Measurements from ENCODE around the gene C1GALT1C1L. TPM values are rescaled to one million over a fixed set of nuclear protein-coding genes. Genes with fewer than 3 reads are reported as not detected.

C1GALT1C1L gene
- total and polyA plus RNA-seq, 2 of the 13 experiments (the other 11 are each of a cell fraction or from before 2014, with no cell fraction given): 1.3 to 2.4 TPM

DNA sequence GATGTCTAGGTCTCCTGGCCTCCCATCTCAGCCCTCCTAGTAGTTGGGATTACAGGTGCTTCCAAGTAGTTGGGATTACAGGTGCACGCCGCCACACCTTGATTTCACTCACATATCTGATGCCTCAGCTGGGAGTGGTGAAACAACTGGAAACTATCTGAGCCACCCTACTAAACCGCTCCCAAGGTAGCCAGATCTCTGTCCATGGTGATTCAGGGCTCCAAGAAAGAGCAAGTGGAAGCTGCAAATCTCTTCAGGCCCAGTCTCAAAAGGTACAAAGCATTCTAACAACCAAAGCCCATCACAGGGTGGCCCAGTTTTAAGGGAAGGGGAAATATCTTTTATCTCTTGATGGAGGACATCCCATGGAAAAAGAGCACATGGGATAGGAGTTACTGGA, 19.0 kb downstream of the C1GALT1C1L start:
- Histone ChIP-seq H4K20me1 (ENCODE audit: insufficient read depth, low read length) (no peaks in the 10 kb centered on the region), H3K4me2 (ENCODE audit: low read depth, low read length) (no peak overlapping the region), H3K36me3 (replicated peaks in 1 of 2; ENCODE audit: control insufficient read depth in 1 of 2, insufficient read depth in 2 of 2, low read length in 2 of 2) (no peaks in the 10 kb centered on the region), H3K79me2 (ENCODE audit: insufficient read depth, low read length) (no peaks in the 10 kb centered on the region), H3K27ac (ENCODE audit: extremely low read length, insufficient read depth, low read length) (no peak overlapping the region), H3K9me3 (ENCODE audit: low read length) (no peaks in the 10 kb centered on the region), H3K4me1 (ENCODE audit: insufficient read depth, low read length) (no peaks in the 10 kb centered on the region), H3K9ac (ENCODE audit: insufficient read depth, low read depth, low read length) (no peak overlapping the region), H3K4me3 (replicated peaks in 1 of 3; ENCODE audit: insufficient read depth in 1 of 3, low read depth in 2 of 3, low read length in 3 of 3) (no peak overlapping the region), H2AFZ (ENCODE audit: low read length) (no peak overlapping the region), H3K27me3 (ENCODE audit: control insufficient read depth in 1 of 2, insufficient read depth in 2 of 2, low read length in 2 of 2) (no peaks in the 10 kb centered on the region)
- BruUV-seq (replicated peaks): no TSS peak
- TF ChIP-seq, protein P1, sequence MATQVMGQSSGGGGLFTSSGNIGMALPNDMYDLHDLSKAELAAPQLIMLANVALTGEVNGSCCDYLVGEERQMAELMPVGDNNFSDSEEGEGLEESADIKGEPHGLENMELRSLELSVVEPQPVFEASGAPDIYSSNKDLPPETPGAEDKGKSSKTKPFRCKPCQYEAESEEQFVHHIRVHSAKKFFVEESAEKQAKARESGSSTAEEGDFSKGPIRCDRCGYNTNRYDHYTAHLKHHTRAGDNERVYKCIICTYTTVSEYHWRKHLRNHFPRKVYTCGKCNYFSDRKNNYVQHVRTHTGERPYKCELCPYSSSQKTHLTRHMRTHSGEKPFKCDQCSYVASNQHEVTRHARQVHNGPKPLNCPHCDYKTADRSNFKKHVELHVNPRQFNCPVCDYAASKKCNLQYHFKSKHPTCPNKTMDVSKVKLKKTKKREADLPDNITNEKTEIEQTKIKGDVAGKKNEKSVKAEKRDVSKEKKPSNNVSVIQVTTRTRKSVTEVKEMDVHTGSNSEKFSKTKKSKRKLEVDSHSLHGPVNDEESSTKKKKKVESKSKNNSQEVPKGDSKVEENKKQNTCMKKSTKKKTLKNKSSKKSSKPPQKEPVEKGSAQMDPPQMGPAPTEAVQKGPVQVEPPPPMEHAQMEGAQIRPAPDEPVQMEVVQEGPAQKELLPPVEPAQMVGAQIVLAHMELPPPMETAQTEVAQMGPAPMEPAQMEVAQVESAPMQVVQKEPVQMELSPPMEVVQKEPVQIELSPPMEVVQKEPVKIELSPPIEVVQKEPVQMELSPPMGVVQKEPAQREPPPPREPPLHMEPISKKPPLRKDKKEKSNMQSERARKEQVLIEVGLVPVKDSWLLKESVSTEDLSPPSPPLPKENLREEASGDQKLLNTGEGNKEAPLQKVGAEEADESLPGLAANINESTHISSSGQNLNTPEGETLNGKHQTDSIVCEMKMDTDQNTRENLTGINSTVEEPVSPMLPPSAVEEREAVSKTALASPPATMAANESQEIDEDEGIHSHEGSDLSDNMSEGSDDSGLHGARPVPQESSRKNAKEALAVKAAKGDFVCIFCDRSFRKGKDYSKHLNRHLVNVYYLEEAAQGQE (IDR thresholded peaks at IDR 0.05; ENCODE audit: borderline replicate concordance in 1 of 2, low read depth in 1 of 2, low read length in 2 of 2): peak in 1 of 2 experiments; percentile 46; a peak in 1 of 4 replicates
- TF ChIP-seq RAD21 (CRISPR knock-in tag; IDR thresholded peaks at IDR 0.05): no peak
- intact Hi-C loops (cut with micrococcal nuclease; ENCODE audit: unreplicated experiment): no loop called here
- ATAC-seq (no peak), DNase-seq (ENCODE audit: low spot score) (no peak), FAIRE-seq (no peak)
- in situ Hi-C loops (cut with HindIII; ENCODE audit: extremely low pct_ligation_motif_present, low pct_unique_long_range_greater_than_20kb): no loop called here
- whole genome bisulfite sequencing (ENCODE audit: low lambda C conversion rate): 78% methylated on average over 3 of the region's 3 CpGs
- CTCF ChIA-PET (ENCODE audit: low intra/inter-chr PET ratio, low total read pairs): no interaction called here
- POLR2A ChIA-PET: no interaction called here

DNA sequence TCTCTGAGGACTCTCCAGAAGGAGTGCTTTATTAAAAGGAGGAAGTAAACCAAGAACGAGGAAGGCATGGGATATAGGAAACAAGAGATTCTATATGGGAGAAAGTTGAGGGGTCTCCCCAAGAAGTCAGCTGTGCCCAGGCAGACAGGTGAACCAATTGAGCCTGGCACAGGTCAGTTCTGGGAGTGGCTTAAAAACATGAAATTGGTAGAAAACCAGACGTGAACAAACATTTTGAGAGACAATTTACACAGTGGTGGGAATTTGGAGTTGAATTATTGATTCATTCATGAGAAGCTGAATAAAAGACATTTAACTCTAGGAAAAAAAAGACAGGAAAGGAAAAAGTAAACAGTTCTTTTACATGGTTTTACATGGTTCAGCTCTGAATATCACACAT, 22.7 kb downstream of the C1GALT1C1L start:
- Histone ChIP-seq H3K36me3 (replicated peaks in 1 of 2; ENCODE audit: control insufficient read depth in 1 of 2, insufficient read depth in 2 of 2, low read length in 2 of 2) (no peaks in the 10 kb centered on the region), H3K27me3 (ENCODE audit: control insufficient read depth in 1 of 2, insufficient read depth in 2 of 2, low read length in 2 of 2) (no peaks in the 10 kb centered on the region), H3K9me3 (ENCODE audit: low read length) (no peaks in the 10 kb centered on the region), H3K4me1 (ENCODE audit: insufficient read depth, low read length) (no peaks in the 10 kb centered on the region), H3K4me3 (replicated peaks in 1 of 3; ENCODE audit: insufficient read depth in 1 of 3, low read depth in 2 of 3, low read length in 3 of 3) (no peak overlapping the region), H2AFZ (ENCODE audit: low read length) (no peak overlapping the region), H4K20me1 (ENCODE audit: insufficient read depth, low read length) (no peaks in the 10 kb centered on the region), H3K79me2 (ENCODE audit: insufficient read depth, low read length) (no peaks in the 10 kb centered on the region), H3K9ac (ENCODE audit: insufficient read depth, low read depth, low read length) (no peak overlapping the region), H3K27ac (ENCODE audit: extremely low read length, insufficient read depth, low read length) (no peak overlapping the region), H3K4me2 (ENCODE audit: low read depth, low read length) (no peak overlapping the region)
- 44% methylated on average over 2 of the region's 2 CpGs for WGBS (ENCODE audit: low lambda C conversion rate)
- in situ Hi-C loops (cut with HindIII; ENCODE audit: extremely low pct_ligation_motif_present, low pct_unique_long_range_greater_than_20kb) (no loop called here), intact Hi-C loops (cut with micrococcal nuclease; ENCODE audit: unreplicated experiment) (no loop called here)
- TF ChIP-seq, protein P2, sequence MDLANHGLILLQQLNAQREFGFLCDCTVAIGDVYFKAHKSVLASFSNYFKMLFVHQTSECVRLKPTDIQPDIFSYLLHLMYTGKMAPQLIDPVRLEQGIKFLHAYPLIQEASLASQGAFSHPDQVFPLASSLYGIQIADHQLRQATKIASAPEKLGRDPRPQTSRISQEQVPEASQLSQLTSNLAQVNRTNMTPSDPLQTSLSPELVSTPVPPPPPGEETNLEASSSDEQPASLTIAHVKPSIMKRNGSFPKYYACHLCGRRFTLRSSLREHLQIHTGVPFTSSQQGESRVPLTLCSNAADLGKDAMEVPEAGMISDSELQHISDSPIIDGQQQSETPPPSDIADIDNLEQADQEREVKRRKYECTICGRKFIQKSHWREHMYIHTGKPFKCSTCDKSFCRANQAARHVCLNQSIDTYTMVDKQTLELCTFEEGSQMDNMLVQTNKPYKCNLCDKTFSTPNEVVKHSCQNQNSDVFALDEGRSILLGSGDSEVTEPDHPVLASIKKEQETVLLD (CRISPR knock-in tag; IDR thresholded peaks at IDR 0.05; ENCODE audit: low read depth): no peak
- TF ChIP-seq ZNF496 (CRISPR knock-in tag; IDR thresholded peaks at IDR 0.05; ENCODE audit: insufficient replicate concordance): no peak
- TF ChIP-seq KLF9 (CRISPR knock-in tag; IDR thresholded peaks at IDR 0.05; ENCODE audit: low read depth): no peak
- no peak for TF ChIP-seq SOX13 (IDR thresholded peaks at IDR 0.05)
- no peak for TF ChIP-seq SOX13 (CRISPR knock-in tag; conservative IDR thresholded peaks at IDR 0.05 in 1 of 2, IDR thresholded peaks at IDR 0.05 in 1 of 2)
- TF ChIP-seq CCAR2 (optimal IDR thresholded peaks at IDR 0.05; ENCODE audit: low read depth, low read length): no peak
- TF ChIP-seq ZNF256 (CRISPR knock-in tag; conservative IDR thresholded peaks at IDR 0.05): no peak
- no peak for TF ChIP-seq ZBTB7B (CRISPR knock-in tag; IDR thresholded peaks at IDR 0.05)
- no peak for TF ChIP-seq ZNF607 (CRISPR knock-in tag; IDR thresholded peaks at IDR 0.05; ENCODE audit: borderline replicate concordance)
- ChIA-PET POLR2A (interaction anchor here (1.5 kb wide), 1 partner anchor 58 kb away, joined by 3 read pairs; the partner anchor contains the start of gene THADA), CTCF (ENCODE audit: low intra/inter-chr PET ratio, low total read pairs) (no interaction called here)
- FAIRE-seq (no peak), ATAC-seq (no peak), DNase-seq (ENCODE audit: low spot score) (no peak)
- BruUV-seq (replicated peaks): no TSS peak
